Fibroblast of upper back skin (primary cell): ENCODE measurements around the gene OR8S1.
A peak's percentile ranks its signal among the peaks of the same experiment; 100 is the strongest.
"Not testable (repeated sequence)": the region's sequence is repeated elsewhere in the genome, so short reads cannot be mapped to it uniquely, and the experiment has no call there.

Experiments
- DNase-seq: peaks from one replicate; pipeline ENCODE4 v3.0.0-alpha.2; 2013

The OR8S1 gene, protein sequence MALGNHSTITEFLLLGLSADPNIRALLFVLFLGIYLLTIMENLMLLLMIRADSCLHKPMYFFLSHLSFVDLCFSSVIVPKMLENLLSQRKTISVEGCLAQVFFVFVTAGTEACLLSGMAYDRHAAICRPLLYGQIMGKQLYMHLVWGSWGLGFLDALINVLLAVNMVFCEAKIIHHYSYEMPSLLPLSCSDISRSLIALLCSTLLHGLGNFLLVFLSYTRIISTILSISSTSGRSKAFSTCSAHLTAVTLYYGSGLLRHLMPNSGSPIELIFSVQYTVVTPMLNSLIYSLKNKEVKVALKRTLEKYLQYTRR

DNA sequence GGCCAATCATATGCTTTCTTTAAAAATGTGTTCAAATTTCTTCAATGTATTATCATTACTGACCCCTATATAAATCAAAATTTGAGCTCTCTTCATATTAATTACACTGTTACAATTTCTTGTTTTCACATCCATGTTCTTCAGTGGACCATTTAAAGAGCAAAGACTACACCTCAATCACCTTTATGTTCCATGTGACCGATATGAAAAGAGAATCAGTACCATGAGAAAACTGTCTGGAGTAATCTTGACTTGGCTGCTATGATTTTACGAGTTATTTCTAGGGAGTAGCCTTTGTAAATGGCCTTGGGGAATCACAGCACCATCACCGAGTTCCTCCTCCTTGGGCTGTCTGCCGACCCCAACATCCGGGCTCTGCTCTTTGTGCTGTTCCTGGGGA lies at the start of gene OR8S1:
OR8S1 (plus strand) TSS at position 301 of the 400 bp plus-strand sequence; CDS start at position 301, 0 bp downstream.
- no peak for DNase-seq

DNA sequence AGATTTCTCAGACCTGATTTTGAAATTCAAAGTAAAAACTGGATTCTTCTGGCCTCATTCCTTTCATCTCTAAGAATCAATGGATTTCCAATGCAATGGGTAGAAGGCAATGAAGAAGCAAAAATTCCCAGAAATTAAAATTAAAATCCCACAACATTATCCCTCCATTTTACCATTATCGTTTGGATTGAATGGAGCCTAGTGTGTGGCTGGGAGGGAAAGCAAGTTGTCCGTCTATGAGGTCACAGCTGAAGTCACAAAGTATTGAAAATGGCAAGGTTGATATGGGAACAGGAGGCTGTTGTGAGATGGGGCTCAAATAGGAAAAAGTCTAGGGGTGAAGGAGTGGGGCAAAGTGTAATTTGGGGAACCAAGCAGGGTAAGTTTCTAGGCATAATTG lies 43.2 kb upstream of the OR8S1 start, which contains the start of gene C12orf54:
C12orf54 (plus strand) TSS at position 301 of the 400 bp plus-strand sequence. CDS start 799 bp downstream, outside the sequence.
- no peak for DNase-seq

DNA sequence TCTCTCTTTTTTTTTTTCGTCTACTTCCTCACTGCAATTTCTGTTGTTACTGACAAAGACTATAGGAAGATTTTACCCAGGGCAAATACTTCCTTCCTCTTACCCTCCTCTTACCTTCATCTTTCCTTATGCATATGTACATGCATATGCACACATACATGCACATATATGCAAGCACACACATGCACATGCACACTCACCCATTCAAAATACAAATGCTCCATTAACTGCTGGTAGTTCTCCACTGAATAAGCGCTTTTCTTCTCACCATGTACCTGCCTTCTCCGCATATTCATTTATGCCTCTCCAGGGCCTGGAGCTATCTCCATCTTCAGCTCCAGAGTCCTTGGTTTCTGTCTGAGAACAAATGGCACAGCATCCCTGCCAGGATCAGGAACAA lies 42.5 kb upstream of the OR8S1 start:
- DNase-seq, result no peak

DNA sequence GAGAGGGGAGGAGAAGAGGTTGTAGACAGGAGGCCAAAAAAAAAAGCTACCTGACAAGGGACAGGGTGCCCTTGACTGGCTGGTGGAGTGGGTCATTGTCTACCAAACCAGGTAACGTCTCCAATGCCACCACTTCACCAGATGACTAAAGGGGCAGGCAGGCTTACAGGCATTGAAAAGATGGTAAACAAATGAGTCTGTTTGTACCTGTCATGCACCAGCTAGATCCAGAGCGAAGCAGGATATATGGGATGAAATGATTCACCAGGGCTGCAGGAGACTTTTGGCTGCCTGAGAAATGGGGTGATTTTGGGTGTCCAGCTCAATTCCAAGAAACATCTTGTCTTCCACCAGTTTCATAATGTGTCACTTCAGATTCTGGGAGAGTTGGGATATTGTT lies 39.2 kb upstream of the OR8S1 start:
- DNase-seq, result no peak

DNA sequence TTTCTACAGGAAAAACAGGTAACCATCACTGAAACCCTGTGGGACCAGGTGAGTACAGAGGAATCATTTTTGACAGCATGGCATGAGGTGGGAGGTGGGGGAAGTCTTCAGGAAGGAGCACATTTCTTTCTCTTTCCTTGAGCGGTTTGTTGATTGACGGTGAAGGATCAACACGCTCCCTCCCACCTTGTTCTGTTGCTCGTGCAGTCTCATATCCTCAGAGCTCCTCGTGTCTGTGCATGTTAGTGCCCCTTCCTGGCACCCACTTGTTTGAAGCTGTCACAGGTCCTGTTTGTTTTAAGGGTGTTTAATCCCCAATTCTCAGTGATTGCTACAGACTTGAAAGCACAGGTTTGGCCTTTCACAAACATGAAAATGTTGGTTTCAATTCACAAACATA lies 38.8 kb upstream of the OR8S1 start:
- DNase-seq, result no peak

DNA sequence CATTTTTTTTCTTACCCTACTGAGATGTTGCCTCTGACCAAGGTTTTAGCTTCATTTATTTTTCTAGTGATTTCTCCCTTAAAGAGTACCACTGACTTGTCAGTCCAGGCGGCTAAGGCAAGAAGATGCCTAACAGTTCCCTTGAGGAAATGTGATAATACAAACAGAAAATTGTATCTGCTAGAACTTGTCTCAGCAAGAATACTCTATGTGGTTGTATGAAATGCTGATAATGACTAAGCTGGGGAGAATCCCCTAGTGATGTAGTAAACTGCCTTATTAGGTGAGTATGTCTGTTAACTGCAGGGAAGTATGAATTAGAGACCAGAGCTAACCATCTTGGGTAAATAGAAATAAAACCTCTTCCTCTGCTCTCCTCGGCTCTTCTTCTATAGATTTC lies 36.4 kb upstream of the OR8S1 start:
- DNase-seq, result peak; percentile 35

DNA sequence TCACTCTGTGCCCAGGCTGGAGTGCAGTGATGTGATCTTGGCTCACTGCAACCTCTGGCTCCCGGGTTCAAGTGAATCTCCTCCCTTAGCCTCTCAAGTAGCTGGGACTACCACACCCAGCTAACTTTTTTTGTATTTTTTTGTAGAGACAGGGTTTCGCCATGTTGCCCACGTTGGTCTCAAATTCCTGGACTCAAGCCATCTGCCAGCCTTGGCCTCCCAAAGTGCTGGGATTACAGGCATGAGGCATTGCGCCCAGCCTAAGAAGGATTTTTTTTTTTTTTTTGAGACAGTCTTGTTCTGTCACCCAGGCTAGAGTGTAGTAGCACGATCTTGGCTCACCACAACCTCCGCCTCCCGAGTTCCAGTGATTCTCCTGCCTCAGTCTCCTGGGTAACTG lies 36.0 kb upstream of the OR8S1 start:
- DNase-seq, result not testable (repeated sequence)

DNA sequence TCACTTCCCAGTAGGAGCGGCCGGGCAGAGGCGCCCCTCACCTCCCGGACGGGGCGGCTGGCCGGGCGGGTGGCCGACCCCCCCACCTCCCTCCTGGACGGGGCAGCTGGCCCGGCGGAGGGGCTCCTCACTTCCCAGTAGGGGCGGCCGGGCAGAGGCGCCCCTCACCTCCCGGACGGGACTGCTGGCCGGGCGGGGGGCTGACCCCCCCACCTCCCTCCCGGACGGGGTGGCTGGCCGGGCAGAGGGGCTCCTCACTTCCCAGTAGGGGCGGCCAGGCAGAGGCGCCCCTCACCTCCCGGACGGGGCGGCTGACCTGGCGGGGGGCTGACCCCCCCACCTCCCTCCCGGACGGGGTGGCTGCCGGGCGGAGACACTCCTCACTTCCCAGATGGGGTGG lies 25.2 kb upstream of the OR8S1 start:
- not testable (repeated sequence) for DNase-seq

DNA sequence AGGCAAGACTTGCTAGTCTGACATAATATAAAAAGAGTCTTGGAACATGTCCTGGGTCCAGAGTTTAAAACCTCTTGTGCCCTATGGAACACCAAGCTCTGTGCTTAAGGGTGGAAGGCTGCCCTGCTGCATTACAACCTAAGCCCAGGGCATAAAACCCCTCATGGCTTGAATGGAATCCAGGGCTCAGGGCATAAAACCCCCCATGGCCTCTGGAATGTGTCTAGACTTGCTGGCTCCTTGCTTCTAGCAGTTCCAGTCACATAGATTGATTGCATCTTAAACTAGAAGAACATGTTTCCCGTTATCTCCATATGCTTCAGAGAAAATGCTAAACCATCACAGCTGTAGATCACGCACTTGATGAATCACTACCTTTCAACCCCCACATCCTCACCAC lies 18.6 kb upstream of the OR8S1 start:
- not testable (repeated sequence) for DNase-seq

DNA sequence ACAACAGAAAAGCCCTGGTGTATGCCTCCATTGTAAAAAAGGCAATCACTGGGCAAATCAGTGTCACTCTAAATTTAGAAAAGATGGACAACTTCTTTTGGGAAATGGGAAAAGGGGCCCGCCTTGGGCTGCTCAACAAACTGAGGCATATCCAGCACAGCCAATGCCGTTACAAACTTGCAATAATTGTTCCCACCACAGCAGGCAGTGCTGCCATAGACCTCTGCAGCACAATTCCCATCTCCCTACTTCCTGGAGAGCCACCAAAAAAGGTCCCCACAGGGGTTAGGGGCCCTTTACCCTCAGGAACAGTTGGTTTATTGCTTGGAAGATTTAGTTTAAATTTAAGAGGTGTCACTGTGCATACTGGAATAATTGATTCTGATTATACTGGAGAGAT lies 16.4 kb upstream of the OR8S1 start:
- DNase-seq, result no peak

DNA sequence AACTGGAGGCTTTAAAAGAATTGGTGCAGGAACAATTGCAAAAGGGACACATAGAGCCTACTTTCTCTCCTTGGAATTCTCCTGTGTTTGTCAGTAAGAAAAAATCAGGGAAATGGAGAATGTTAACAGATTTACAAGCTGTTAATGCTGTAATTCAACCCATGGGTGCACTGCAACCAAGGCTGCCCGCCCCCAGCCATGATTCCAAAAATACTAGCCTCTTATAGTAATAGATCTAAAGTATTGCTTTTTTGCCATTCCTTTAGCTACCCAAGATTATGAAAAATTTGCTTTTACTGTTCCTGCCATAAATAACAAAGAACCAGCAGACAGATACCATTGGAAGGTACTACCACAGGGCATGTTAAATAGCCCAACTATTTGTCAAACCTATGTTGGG lies 15.3 kb upstream of the OR8S1 start:
- DNase-seq, result no peak

DNA sequence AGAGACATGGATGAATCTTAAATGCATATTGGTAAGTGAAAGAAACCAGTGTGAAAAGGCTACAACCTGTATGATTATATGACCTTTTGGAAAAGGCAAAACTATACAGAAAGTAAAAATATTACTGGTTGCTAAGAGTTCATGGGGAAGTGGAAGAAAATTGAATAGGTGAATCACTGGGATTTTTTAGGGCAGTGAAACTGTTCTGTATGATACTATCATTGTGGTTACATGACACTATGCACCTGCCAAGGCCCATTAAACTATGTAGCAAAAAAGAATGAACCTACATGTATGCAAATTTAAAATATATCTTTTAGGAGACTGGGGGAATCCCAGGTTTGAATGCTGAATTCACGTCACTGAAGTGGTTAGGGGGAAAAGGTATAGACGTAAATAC lies 12.6 kb upstream of the OR8S1 start:
- no peak for DNase-seq

DNA sequence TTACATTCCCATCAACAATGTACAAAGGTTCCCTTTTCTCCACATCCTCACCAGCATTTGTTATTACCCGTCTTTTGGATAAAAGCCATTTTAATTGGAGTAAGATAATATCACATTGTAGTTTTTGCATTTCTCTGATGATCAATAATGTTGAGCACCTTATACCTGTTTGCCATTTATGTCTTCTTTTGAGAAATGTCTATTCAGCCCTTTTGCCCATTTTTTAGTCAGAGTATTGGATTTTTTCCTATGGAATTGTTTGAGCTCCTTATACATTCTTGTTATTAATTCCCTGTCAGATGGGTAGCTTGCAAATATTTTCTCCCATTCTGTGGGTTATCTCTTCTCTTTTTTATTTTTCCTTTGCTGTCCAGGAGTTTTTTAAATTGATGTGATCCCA lies 10.7 kb upstream of the OR8S1 start:
- DNase-seq, result no peak

DNA sequence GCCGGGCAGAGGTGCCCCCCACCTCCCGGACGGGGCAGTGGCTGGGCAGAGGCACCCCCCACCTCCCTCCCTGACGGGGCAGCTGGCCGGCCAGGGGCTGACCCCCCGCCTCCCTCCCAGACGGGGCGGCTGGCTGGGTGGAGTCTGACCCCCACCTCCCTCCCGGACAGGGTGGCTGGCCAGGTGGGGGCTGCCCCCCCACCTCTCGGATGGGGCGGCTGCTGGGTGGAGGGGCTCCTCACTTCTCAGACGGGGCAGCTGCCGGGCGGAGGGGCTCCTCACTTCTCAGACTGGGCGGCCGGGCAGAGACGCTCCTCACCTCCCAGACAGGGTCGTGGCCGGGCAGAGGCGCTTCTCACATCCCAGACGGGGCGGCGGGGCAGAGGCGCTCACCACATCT lies 5.1 kb upstream of the OR8S1 start:
- not testable (repeated sequence) for DNase-seq

DNA sequence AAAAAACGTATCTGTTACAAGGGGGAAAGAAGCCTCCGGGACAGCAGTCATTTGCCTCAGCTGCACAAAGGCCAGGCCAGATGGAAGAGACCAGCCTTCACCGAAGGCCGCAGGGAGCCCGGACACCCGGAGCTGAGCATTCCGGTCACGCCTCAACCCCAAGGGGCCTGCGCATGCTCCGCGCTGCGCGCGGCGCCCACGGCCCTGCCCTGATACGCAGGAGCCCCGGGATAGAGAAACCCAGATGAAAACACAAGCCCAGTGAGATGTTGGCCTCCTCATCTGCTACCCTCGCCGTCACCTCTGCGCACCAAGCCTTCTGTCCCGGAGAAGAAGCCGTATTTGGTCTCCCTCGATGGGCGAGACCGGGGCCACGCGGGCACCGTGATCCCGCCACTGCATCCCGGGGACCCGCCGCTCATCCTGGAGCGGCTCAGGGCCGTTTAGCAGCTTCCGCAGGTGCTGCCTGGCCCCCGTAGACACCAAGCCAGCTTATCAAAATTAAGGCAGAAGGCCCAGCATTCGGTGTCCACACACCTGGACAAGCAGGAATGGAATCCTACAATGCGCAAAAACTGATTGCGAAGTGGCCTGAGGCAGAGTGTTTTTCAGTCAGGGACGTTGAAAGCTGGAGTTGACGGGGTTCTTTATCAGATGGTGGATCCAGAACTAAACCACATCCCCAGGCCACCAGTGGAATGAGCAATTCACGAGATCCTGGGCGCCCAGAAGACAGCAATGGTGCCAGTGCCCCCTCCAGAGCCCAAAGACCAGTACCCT lies 2.6 kb downstream of the OR8S1 start:
- no peak for DNase-seq

DNA sequence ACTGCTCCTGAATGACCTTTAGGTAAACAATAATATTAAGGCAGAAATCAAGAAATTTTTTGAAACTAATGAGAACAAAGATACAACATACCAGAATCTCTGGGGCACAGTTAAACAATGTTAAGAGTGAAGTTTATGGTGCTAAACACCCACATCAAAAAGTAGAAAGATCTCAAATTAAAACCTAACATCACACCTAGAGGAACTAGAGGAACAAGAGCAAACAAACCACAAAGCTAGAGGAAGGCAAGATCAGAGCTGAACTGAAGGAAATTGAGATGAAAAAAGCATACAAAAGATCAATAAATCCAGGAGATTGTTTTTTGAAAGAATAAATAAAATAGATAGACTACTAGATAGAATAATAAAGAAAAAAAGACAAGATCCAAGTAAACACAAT lies 7.2 kb downstream of the OR8S1 start:
- no peak for DNase-seq

DNA sequence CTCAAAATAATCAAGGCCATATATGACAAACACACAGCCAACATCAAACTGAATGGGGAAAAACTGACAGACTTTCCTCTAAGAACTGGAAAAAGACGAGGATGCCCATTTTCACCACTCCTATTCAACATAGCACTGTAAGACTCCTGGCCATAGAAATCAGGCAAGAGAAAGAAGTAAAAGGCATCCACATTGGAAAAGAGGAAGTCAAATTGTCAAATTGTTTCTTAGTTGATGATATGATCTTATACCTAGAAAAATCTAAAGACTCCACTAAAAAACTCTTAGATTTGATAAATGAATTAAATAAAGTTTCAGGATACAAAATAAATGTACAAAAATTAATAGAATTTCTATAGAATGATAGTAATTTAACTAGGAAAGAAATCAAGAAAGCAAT lies 11.2 kb downstream of the OR8S1 start:
- DNase-seq, result no peak

DNA sequence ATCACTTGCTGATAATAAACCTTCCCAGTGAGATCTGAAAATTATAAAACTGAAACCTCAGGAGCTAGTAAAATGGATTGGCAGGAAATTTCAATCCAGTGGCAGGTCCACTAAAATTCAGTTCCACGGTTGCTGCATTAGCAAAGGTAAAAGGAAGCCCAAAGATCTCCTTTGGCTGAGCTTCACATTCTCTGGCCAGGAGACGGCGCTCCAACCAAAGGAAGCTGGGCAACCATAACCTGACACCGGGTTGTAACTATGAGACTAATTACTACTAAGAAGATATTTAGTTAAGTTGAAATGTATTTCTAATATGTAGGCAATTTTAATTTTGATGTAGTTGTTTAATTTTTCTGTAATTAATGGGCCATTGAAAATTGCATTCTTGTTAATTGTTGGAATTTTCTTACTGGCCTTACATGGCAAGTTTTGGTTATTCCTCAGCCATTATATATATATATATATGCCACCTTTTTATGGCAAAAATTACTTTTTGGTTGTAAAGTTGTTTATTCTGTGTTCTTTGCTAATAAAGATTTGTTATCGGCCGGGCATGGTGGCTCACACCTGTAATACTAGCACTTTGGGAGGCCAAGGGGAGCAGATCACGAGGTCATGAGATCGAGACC lies 17.0 kb downstream of the OR8S1 start:
- peak; percentile 4 for DNase-seq

DNA sequence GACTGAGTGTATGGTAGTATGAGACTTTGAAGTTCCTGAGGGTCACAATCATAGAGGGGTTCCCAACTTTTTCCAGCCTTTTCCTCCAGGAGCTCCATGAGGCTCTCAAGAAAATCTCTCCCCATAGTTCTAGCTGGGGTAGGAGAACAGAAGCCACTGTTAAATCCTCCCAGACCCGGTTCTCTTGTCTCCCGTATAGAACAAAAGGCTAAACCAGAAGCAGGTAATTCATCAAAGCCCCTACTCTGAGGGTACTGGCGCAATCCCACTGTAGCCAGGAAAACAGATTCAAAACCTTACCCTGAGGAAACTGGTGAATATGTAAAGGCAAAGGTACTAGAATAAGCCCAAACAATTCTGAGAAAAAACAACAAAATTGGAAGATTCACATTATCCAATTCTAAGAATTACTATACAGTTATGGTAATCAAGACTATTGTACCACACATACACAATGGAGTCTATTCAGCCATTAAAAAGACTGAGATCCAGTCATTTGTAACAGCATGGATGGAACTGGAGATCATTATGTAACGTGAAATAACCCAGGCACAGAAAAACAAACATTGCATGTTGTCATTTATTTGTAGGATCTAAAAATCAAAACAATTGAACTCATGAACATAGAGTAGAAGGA lies 20.5 kb downstream of the OR8S1 start:
- DNase-seq, result no peak

DNA sequence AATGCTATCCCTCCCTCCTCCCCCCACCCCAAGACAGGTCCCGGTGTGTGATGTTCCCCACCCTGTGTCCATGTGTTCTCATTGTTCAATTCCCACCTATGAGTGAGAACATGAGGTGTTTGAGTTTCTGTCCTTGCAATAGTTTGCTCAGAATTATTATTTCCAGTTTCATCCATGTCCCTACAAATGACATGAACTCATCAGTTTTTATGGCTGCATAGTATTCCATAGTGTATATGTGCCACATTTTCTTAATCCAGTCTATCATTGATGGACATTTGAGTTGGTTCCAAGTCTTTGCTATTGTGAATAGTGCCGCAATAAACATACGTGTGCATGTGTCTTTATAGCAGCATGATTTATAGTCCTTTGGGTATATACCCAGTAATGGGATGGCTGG lies 21.6 kb downstream of the OR8S1 start:
- not testable (repeated sequence) for DNase-seq

DNA sequence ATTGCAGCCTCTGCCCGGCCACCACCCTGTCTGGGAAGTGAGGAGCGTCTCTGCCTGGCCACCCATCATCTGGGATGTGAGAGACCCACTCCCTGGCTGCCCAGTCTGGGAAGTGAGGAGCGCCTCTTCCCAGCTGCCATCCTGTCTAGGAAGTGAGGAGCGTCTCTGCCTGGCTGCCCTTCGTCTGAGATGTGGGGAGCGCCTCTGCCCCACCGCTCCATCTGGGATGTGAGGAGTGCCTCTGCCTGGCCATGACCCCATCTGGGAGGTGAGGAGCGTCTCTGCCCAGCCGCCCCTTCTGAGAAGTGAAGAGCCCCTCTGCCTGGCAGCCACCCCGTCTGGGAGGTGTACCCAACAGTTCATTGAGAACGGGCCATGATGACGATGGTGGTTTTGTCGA lies 26.2 kb downstream of the OR8S1 start:
- not testable (repeated sequence) for DNase-seq

DNA sequence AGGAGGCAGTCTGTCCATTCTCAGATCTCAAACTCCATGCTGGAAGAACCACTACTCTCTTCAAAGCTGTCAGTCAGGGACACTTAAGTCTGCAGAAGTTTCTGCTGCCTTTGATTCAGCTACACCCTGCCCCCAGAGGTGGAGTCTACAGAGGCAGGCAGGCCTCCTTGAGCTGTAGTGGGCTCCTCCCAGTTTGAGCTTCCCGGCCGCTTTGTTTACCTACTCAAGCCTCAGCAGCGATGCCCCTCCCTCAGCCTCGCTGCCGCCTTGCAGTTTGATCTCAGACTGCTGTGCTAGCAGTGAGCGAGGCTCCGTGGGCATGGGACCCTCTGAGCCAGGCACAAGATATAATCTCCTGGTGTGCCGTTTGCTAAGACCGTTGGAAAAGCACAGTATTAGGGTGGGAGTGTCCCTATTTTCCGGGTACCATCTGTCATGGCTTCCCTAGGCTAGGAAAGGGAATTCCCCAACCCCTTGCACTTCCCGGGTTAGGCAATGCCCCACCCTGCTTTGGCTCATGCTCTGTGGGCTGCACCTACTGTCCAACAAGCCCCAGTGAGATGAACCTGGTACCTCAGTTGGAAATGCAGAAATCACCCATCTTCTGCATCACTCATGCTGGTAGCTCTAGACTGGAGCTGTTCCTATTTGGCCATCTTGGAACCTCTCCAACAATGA lies 28.4 kb downstream of the OR8S1 start:
- not testable (repeated sequence) for DNase-seq

DNA sequence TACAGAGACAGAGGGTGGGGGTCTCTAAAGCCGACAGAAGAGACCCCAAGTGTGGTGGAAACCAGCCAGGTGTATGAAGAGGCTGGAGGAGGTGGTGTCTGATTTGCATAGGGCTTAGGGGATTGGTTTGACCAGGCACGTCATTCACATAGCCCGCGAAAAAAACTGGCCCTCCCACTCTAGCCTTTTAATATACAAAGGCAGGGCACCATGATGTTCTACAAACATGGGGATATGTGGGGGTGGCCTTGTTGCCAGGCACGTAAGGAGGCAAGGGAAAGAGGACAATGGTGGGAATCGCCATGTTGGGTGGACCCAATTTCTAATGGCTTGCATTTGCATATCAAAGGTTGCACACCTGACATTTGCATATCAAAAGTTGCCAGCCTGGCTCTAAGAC lies 31.2 kb downstream of the OR8S1 start:
- DNase-seq, result no peak
